ENCODE measurements around the gene KHK.
"Not testable (repeated sequence)": the region's sequence is repeated elsewhere in the genome, so short reads cannot be mapped to it uniquely, and the experiment has no call there.

The KHK gene

GRCh38 chr2:27074738-27075565, 11.6 kb upstream of the KHK start:
- in situ Hi-C loops (cut with MboI; ENCODE audit: low sequenced_read_pairs, unreplicated experiment) = no loop called here
- TF ChIP-seq CTCF (IDR thresholded peaks at IDR 0.05; ENCODE audit: borderline replicate concordance, control extremely low read depth, extremely low read depth, insufficient read depth, missing control alignments) = no peak
- no peak for DNase-seq (ENCODE audit: low spot score)

GRCh38 chr2:27075566-27075871, 11.1 kb upstream of the KHK start:
- in situ Hi-C loops (cut with MboI; ENCODE audit: low sequenced_read_pairs, unreplicated experiment) = not testable (repeated sequence)

GRCh38 chr2:27076323-27076722, 10.2 kb upstream of the KHK start:
- no peak for TF ChIP-seq CTCF (IDR thresholded peaks at IDR 0.05; ENCODE audit: borderline replicate concordance, control extremely low read depth, extremely low read depth, insufficient read depth, missing control alignments)
- DNase-seq (ENCODE audit: low spot score) = no peak
- in situ Hi-C loops (cut with MboI; ENCODE audit: low sequenced_read_pairs, unreplicated experiment) = no loop called here

More at GRCh38 chr2:27075566-27075871, 11.1 kb upstream of the KHK start:
- not testable (repeated sequence) for DNase-seq (ENCODE audit: low spot score)

- no peak for TF ChIP-seq CTCF (IDR thresholded peaks at IDR 0.05; ENCODE audit: borderline replicate concordance, control extremely low read depth, extremely low read depth, insufficient read depth, missing control alignments)
- in situ Hi-C loops (cut with MboI; ENCODE audit: low sequenced_read_pairs, unreplicated experiment) = no loop called here
- DNase-seq (ENCODE audit: low spot score) = no peak
Observed at GRCh38 chr2:27077231-27077630, 9.3 kb upstream of the KHK start.

GRCh38 chr2:27078267-27079194, 8.0 kb upstream of the KHK start, which contains the start of gene EMILIN1:
Gene EMILIN1, plus strand, starts transcription at chr2:27078615. Its CDS starts 451 bp downstream, at chr2:27079066.
- TF ChIP-seq CTCF (IDR thresholded peaks at IDR 0.05; ENCODE audit: borderline replicate concordance, control extremely low read depth, extremely low read depth, insufficient read depth, missing control alignments) = no peak
- no peak for DNase-seq (ENCODE audit: low spot score)
- in situ Hi-C loops (cut with MboI; ENCODE audit: low sequenced_read_pairs, unreplicated experiment) = no loop called here

GRCh38 chr2:27079233-27080139, 7.1 kb upstream of the KHK start:
- no peak for DNase-seq (ENCODE audit: low spot score)
- TF ChIP-seq CTCF (IDR thresholded peaks at IDR 0.05; ENCODE audit: borderline replicate concordance, control extremely low read depth, extremely low read depth, insufficient read depth, missing control alignments) = no peak
- in situ Hi-C loops (cut with MboI; ENCODE audit: low sequenced_read_pairs, unreplicated experiment) = no loop called here

All from GM13976 (cell line).